KOPT-K1 (cell line): Measurements from ENCODE around the gene PUS3.

Source experiments
- H3K27ac ChIP-seq: fragments of 200-600 bp; sonication (generic); 2 replicates; pipeline ENCODE4 v1.5.1; 2016; ENCODE audit warnings: antibody characterized with exemption, mild to moderate bottlenecking, low read depth, low read length; ENCODE audit not compliant: poor library complexity, severe bottlenecking
- H3K36me3 ChIP-seq: fragments of 200-600 bp; sonication (generic); 2 replicates; pipeline ENCODE4 v1.5.1; 2017; ENCODE audit warnings: antibody characterized with exemption, mild to moderate bottlenecking, low read length, moderate library complexity; ENCODE audit not compliant: insufficient read depth
- H3K9me3 ChIP-seq: fragments of 200-600 bp; sonication (generic); 2 replicates; pipeline ENCODE4 v1.5.1; 2017; ENCODE audit warnings: antibody characterized with exemption, low read length, mild to moderate bottlenecking; ENCODE audit not compliant: insufficient read depth, poor library complexity, severe bottlenecking

PUS3 gene, protein sequence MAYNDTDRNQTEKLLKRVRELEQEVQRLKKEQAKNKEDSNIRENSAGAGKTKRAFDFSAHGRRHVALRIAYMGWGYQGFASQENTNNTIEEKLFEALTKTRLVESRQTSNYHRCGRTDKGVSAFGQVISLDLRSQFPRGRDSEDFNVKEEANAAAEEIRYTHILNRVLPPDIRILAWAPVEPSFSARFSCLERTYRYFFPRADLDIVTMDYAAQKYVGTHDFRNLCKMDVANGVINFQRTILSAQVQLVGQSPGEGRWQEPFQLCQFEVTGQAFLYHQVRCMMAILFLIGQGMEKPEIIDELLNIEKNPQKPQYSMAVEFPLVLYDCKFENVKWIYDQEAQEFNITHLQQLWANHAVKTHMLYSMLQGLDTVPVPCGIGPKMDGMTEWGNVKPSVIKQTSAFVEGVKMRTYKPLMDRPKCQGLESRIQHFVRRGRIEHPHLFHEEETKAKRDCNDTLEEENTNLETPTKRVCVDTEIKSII

DNA sequence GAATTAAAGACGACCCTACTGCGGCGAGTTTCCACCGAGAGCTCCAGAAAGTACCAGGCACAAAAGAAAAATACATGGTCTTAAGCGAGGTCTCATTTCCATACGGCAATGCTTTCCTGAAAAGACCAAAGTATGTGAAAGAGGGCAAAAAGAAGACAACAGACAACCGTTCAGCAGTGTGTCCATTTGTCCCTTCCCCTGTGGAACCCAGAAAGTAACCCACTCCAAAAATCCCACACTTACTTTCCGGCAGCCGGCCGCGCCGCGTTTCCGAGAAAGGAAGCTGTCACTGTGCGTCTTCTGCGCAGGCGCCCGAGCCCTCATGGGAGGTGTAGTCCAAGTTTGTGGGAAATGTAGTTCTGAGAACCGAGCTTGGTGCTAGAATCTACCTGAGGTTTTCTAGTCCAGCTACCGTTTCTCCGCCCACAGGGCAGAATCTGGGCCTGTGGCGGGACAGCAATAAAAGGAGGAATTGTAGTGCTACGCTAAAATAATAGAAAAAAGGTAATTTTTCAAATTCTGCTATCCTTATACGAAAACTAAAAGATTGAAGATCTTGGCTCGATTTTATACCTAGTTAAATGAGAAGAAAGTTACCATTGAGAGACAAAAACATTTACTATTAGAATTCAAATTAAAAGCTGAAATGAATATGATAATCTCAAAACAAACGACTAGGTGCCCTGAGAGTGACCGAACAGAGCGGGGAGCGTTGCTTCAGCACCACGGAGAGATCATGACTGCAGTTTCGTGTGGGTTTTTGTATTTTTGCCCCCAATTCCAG, at the start of gene PUS3:
TSS of gene PUS3 (minus strand) at position 280 of the 784 bp plus-strand sequence. CDS start 6,922 bp downstream, outside the sequence.
- Histone ChIP-seq H3K36me3 (peaks cover 23% of the 10 kb centered on the region), H3K27ac (peak within 1 kb of the TSS; percentile 49)

DNA sequence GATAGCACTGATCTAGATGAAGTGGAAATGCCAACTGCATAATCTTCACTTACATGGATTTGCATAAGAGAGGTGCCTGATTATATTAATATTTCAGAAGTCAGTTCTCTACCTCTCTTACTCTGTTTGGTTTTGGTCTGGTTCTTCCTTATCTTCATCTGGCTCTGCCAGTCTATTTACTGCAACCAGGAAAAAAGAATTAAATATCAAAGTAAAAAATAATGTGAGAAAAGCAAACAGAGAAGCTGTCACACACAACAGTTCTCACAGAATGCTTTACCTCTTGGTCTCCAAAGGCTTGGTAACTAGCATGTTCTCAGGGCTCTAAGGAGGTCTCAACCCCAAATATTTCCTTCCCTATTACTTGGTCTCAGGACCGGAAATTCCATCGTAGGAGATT, 49.6 kb upstream of the PUS3 start:
- H3K9me3 ChIP-seq, result no peaks in the 10 kb centered on the region
- no peaks in the 10 kb centered on the region for H3K36me3 ChIP-seq
- no peak overlapping the region for H3K27ac ChIP-seq

More for the DNA sequence above, at the start of gene PUS3:
- no peaks in the 10 kb centered on the region for H3K9me3 ChIP-seq

GRCh38 chr11:125951731-125952130, 48.7 kb upstream of the PUS3 start:
- no peaks in the 10 kb centered on the region for H3K36me3 ChIP-seq
- H3K9me3 ChIP-seq, result no peaks in the 10 kb centered on the region
- no peak overlapping the region for H3K27ac ChIP-seq

- Histone ChIP-seq H3K9me3 (no peaks in the 10 kb centered on the region), H3K27ac (no peak overlapping the region), H3K36me3 (no peaks in the 10 kb centered on the region)
Observed at GRCh38 chr11:125950696-125951651, 48.0 kb upstream of the PUS3 start.

DNA sequence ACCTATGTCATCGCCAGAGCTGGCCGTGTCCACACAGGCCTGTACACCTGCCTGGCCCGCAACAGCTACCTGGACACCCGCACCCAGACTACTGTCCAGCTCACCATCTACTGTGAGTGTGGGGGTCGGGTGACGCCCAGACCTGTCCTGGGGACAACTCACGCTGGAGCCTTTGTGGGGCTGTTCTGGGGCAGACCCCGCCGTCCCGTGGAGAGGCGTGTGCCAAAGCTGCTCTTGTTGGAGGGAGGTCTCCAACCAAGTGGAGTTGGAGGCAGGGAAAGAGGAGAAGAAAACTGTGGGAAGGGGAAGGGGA, 47.1 kb upstream of the PUS3 start:
- H3K9me3 ChIP-seq, result no peaks in the 10 kb centered on the region
- no peak overlapping the region for H3K27ac ChIP-seq

GRCh38 chr11:125949271-125950177, 46.5 kb upstream of the PUS3 start:
- Histone ChIP-seq H3K27ac (no peak overlapping the region), H3K9me3 (no peaks in the 10 kb centered on the region), H3K36me3 (no peaks in the 10 kb centered on the region)

More for the DNA sequence above, 47.1 kb upstream of the PUS3 start:
- H3K36me3 ChIP-seq, result no peaks in the 10 kb centered on the region

DNA sequence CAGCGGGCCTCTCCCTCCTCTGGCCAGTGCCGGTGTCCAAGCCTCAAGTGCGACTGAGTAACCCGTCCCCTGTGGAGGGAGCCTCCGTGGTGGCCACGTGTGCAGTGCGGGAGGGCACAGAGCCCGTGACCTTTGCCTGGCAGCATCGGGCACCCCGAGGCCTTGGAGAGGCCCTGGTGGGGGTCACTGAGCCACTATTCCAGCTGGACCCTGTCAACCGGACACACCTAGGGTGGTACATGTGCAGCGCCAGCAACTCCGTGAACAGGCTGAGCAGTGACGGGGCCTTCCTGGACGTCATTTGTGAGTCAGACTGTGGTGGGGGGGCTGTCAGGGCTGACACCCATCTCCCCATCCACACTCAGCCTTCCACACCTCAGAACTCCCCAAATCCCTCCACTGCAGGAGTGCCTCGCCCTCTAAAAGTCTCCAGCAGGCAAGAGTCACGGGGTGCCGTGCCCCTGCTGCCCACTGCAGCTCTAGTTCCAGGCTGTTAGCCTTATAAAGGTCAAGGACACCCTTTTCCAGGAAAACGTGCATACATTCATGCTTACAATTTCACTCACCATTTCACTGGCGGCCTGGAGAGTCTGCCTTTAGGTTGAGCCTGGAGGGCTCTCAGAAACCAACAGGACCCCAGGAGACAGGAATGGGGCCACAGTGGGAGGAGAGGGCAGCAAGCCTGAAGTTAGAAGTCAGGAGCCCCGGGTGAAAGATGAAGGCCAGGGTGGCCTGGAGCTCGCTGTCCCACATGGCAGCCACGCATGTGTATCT, 45.5 kb upstream of the PUS3 start:
- Histone ChIP-seq H3K9me3 (no peaks in the 10 kb centered on the region), H3K27ac (peak overlapping the region; percentile 29), H3K36me3 (no peaks in the 10 kb centered on the region)

GRCh38 chr11:125947419-125948277, 44.6 kb upstream of the PUS3 start:
- Histone ChIP-seq H3K36me3 (no peaks in the 10 kb centered on the region), H3K27ac (peak overlapping the region; percentile 29), H3K9me3 (no peaks in the 10 kb centered on the region)

DNA sequence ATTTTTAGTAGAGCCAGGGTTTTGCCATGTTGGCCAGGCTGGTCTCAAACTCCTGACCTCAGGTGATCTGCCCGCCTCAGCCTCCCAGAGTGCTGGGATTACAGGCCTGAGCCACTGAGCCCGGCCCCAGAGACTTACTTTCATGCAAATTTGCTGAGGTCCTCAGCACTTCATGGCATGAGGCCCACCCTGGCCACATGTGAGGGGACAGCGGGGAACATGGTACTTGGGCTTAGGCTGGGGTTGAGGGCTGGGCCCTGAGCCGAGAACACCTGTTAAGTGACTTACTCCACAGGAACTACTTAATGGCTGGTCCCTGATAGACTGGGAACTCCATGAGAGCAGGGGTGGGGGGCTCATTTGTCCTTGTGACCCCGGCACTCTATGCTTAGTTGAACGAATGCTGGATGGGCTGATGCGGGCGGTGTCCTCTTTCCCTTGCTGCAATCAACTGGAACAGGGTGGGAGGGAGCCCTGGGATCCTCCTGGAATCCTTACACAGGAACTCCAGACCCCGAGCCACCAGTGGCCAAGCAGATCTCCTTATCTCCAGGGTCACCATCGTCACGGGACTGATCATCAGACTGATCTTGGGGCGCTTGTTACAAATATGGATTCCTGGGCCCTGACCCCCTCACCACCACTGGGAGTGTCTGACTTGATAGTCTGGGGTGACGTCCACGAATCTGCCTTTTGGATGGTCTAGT, 43.9 kb upstream of the PUS3 start:
- H3K36me3 ChIP-seq, result no peaks in the 10 kb centered on the region
- no peaks in the 10 kb centered on the region for H3K9me3 ChIP-seq
- peak overlapping the region; percentile 29 for H3K27ac ChIP-seq

GRCh38 chr11:125945797-125946520, 43.0 kb upstream of the PUS3 start, which contains the start of gene VSIG10L2:
TSS of gene VSIG10L2 (plus strand) at chr11:125946044. CDS start at chr11:125946056, 12 bp downstream.
- H3K27ac ChIP-seq, result no peak within 1 kb of the TSS
- H3K36me3 ChIP-seq, result no peaks in the 10 kb centered on the region
- no peaks in the 10 kb centered on the region for H3K9me3 ChIP-seq

GRCh38 chr11:125945011-125945796, 42.2 kb upstream of the PUS3 start:
- Histone ChIP-seq H3K27ac (no peak overlapping the region), H3K36me3 (no peaks in the 10 kb centered on the region), H3K9me3 (no peaks in the 10 kb centered on the region)
